ENCODE measurements around the gene ALG3.

DNA sequence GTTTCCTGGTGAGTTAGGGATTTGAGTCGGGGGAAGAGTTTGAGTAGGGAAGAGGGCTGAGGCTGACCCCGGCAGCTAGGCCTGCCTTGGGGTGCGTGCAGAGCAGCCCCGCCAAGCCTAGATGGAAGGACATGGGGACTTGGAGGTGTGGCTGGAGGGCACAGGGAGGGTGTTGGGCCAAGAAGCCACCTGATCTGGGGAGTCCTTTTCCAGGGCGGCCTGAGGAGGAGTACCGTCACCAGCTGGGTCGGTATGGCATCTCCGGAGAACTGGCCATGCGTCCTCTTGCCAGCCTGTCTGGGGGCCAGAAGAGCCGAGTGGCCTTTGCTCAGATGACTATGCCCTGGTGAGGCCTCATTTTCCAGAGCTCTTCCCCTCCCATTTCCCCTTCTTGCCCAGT, 55.9 kb downstream of the ALG3 start:
- TF ChIP-seq CTCF (IDR thresholded peaks at IDR 0.05) (no peak), EZH2 (IDR thresholded peaks at IDR 0.05) (no peak)
